GM18858 (cell line): Measurements from ENCODE around the gene ITGB2.

Source experiments
- ATAC-seq: cut with Tn5 transposase; IDR thresholded peaks from one replicate; pipeline ENCODE4 v1.9.1; 2021; ENCODE audit not compliant: unreplicated experiment

Gene ITGB2

GRCh38 chr21:44898851-44899767, 21.6 kb downstream of the ITGB2 start:
- no peak for ATAC-seq

- no peak for ATAC-seq
Measured at GRCh38 chr21:44898011-44898488, 22.6 kb downstream of the ITGB2 start.

- no peak for ATAC-seq
Measured at GRCh38 chr21:44897326-44898010, 23.2 kb downstream of the ITGB2 start.

GRCh38 chr21:44896561-44897286, 24.0 kb downstream of the ITGB2 start:
- ATAC-seq, result no peak

GRCh38 chr21:44895859-44896258, 24.8 kb downstream of the ITGB2 start:
- no peak for ATAC-seq

GRCh38 chr21:44894687-44895302, 25.9 kb downstream of the ITGB2 start:
- no peak for ATAC-seq

- ATAC-seq, result no peak
Measured at GRCh38 chr21:44893948-44894656, 26.6 kb downstream of the ITGB2 start.

- no peak for ATAC-seq
Measured at GRCh38 chr21:44893278-44893556, 27.5 kb downstream of the ITGB2 start.

- no peak for ATAC-seq
Measured at GRCh38 chr21:44892536-44893277, 28.0 kb downstream of the ITGB2 start.

- ATAC-seq, result no peak
Measured at GRCh38 chr21:44892095-44892494, 28.6 kb downstream of the ITGB2 start.

GRCh38 chr21:44891631-44892031, 29.1 kb downstream of the ITGB2 start:
- ATAC-seq, result no peak

- ATAC-seq, result no peak
Measured at GRCh38 chr21:44890961-44891541, 29.6 kb downstream of the ITGB2 start.

- no peak for ATAC-seq
Measured at GRCh38 chr21:44890338-44890931, 30.3 kb downstream of the ITGB2 start.

- ATAC-seq, result no peak
Measured at GRCh38 chr21:44889625-44890337, 30.9 kb downstream of the ITGB2 start.

GRCh38 chr21:44888581-44889550, 31.8 kb downstream of the ITGB2 start:
- ATAC-seq, result no peak

- ATAC-seq, result no peak
Measured at GRCh38 chr21:44887807-44888580, 32.7 kb downstream of the ITGB2 start.
